Brain microvascular endothelial cell (primary cell): Measurements from ENCODE around the gene EPB41L4B.

Experiments used
- DNase-seq: peaks from one replicate; pipeline ENCODE4 v3.0.0-alpha.2; 2020
- H3K27ac ChIP-seq: fragments of 250-450 bp; sonication (Bioruptor Pico); 2 replicates; pipeline ENCODE4 v1.5.1; 2020; ENCODE audit warnings: mild to moderate bottlenecking, moderate library complexity
- H3K27me3 ChIP-seq: fragments of 250-450 bp; sonication (Bioruptor Pico); replicated peaks from 2 replicates; pipeline ENCODE4 v1.5.1; 2020; ENCODE audit warnings: mild to moderate bottlenecking
- H3K36me3 ChIP-seq: fragments of 250-450 bp; sonication (Bioruptor Pico); replicated peaks from 2 replicates; pipeline ENCODE4 v1.5.1; 2020; ENCODE audit warnings: mild to moderate bottlenecking
- H3K4me3 ChIP-seq: 2 replicates; pipeline ENCODE4 v1.5.1; 2011; ENCODE audit warnings: low read depth, mild to moderate bottlenecking, control low read depth, low read length, moderate library complexity
- in situ Hi-C: cut with HindIII; loops from 2 replicates; pipeline ENCODE4 v1.10.0; 2017; ENCODE audit warnings: low sequenced_read_pairs, low pct_ligation_motif_present
- TF ChIP-seq, protein P1 (sequence below): IDR thresholded peaks from 2 replicates; pipeline ENCODE4 v1.5.1; 2011; ENCODE audit warnings: low read depth, mild to moderate bottlenecking, moderate library complexity, low read length, control low read depth, inconsistent platforms; ENCODE audit errors: missing control alignments

The EPB41L4B gene

DNA sequence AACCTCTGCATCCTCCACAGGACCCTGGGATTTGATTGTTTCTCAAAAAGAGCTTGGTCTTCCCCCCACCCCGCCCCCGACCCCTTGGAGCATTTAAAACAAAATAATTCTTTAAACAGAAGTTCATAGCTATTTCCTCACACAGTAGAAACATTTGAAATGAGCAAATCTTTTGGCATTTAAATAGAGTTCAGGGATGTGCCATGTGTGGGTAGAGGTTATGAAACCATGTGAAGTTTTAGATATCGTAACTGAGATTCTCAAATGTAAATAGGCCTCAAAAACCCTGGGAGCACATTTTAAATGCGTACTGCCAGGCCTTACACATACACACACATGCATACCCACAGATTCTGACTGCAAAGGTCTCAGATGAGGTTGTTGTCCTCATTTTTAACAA, 66.5 kb downstream of the EPB41L4B start:
- Histone ChIP-seq H3K27ac (peak overlapping the region; percentile 15), H3K27me3 (no peaks in the 10 kb centered on the region), H3K4me3 (no peak overlapping the region), H3K36me3 (no peaks in the 10 kb centered on the region)
- in situ Hi-C loops, result no loop called here
- TF ChIP-seq, protein P1, sequence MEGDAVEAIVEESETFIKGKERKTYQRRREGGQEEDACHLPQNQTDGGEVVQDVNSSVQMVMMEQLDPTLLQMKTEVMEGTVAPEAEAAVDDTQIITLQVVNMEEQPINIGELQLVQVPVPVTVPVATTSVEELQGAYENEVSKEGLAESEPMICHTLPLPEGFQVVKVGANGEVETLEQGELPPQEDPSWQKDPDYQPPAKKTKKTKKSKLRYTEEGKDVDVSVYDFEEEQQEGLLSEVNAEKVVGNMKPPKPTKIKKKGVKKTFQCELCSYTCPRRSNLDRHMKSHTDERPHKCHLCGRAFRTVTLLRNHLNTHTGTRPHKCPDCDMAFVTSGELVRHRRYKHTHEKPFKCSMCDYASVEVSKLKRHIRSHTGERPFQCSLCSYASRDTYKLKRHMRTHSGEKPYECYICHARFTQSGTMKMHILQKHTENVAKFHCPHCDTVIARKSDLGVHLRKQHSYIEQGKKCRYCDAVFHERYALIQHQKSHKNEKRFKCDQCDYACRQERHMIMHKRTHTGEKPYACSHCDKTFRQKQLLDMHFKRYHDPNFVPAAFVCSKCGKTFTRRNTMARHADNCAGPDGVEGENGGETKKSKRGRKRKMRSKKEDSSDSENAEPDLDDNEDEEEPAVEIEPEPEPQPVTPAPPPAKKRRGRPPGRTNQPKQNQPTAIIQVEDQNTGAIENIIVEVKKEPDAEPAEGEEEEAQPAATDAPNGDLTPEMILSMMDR, result no peak
- peak; percentile 15 for DNase-seq

DNA sequence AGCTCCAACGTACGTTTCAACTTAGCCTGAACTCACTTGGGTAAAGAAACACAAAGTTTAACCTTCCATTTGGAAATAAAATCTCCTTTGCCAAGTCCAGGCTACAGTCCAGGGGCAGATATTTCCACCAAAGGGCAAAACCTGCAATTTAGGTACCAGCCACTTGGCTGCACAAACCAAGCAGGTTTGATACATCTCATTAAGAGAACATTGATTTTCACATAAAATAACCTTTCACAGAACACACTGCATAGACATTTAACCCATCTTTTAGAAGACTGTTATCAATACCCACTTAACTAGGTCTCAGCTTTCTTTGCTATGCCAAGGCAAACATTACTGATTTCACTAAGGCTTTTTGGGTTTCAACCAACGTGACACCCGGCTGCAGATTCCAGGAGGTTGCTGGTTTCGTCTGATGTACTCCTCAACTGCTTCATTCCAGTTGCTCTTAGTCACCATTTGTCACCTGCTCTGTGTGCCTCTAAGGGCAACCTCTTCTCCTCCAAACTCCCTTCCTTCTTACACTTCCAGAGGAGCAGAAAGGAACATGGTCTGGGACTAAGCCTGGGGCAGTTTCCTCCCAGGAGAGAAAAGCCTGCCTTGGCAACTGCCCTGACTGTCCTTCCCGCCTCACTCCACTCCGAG, 67.1 kb downstream of the EPB41L4B start:
- no peaks in the 10 kb centered on the region for H3K27me3 ChIP-seq
- TF ChIP-seq, protein P1, result peak; percentile 18
- H3K36me3 ChIP-seq, result no peaks in the 10 kb centered on the region
- peak overlapping the region; percentile 15 for H3K27ac ChIP-seq
- DNase-seq, result peak; percentile 59
- in situ Hi-C loops, result no loop called here
- H3K4me3 ChIP-seq, result no peak overlapping the region

DNA sequence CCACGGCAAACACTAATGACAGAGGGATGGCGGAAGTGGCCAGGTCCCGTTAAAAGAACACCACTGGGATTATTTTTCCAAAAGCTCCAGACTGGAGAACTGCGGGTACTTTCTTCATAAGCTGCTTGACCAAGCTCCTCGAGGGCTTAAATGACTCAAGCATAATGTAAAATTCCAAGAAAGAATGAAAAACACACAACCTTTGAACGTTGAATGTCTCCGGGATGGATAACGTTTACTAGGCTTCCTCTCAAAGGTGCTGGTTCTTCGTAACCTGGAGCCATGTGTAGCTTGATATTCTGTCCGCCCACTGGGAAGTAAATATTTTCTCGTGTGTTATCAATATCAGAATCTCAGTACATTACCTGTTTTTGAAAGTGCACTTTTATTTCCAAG, 67.6 kb downstream of the EPB41L4B start:
- no peak overlapping the region for H3K27ac ChIP-seq
- TF ChIP-seq, protein P1, result no peak
- in situ Hi-C loops, result no loop called here
- no peak overlapping the region for H3K4me3 ChIP-seq
- H3K27me3 ChIP-seq, result no peaks in the 10 kb centered on the region
- DNase-seq, result no peak
- H3K36me3 ChIP-seq, result no peaks in the 10 kb centered on the region

DNA sequence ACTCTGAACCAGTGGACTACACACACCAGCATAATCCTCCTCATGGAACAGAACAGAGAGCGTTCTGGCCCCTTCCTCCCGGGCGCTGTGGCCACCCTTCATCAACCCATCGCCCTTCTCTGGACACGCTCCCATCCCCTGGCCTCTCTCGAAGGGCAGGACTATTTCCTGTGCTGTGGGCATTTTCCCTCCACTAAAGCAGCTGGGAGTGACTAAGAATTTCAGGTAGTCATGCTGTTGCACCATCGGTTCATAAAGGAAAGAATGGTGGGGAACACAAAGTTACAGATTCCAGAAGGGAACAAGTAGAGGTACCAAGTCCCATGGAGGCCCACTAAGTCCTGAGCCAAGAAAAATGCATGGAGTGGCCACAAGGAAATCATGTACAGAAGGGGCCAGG, 68.6 kb downstream of the EPB41L4B start:
- DNase-seq, result no peak
- TF ChIP-seq, protein P1, result no peak
- in situ Hi-C loops, result no loop called here
- Histone ChIP-seq H3K4me3 (no peak overlapping the region), H3K27ac (no peak overlapping the region), H3K36me3 (no peaks in the 10 kb centered on the region), H3K27me3 (no peaks in the 10 kb centered on the region)

DNA sequence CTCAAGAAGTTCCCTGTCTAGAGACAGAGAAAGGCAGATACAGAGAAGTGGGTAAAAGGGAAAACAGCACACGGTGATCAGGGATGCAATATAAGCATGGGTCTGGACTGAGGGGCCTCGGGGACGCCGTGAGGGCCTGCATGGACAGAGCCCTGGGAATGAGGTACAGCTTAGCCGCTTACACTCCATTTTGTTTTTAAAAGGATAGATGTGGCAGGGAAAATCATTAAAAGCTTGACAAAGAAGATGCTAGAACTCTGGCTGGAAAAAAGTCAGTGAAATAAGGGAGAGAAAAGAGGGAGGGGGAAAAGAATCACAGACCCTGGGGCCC, 69.1 kb downstream of the EPB41L4B start:
- no peak overlapping the region for H3K4me3 ChIP-seq
- no peaks in the 10 kb centered on the region for H3K27me3 ChIP-seq
- peak overlapping the region; percentile 69 for H3K27ac ChIP-seq
- TF ChIP-seq, protein P1, result no peak
- in situ Hi-C loops, result no loop called here
- no peaks in the 10 kb centered on the region for H3K36me3 ChIP-seq
- DNase-seq, result no peak
